ENCODE measurements around the gene CEP112.

The CEP112 gene

GRCh38 chr17:65626451-65626850 lies 565.5 kb downstream of the CEP112 start:
- no peak for DNase-seq

- no peak for DNase-seq
These were observed 573.4 kb downstream of the CEP112 start for GRCh38 chr17:65618516-65618915.

- DNase-seq: no peak
These were observed 574.4 kb downstream of the CEP112 start for GRCh38 chr17:65617496-65617895.

GRCh38 chr17:65609749-65610148 lies 582.2 kb downstream of the CEP112 start:
- no peak for DNase-seq

GRCh38 chr17:65609286-65609685 lies 582.6 kb downstream of the CEP112 start:
- DNase-seq: no peak

- DNase-seq: no peak
These were observed 587.9 kb downstream of the CEP112 start for GRCh38 chr17:65604070-65604469.

- DNase-seq: no peak
These were observed 590.1 kb downstream of the CEP112 start for GRCh38 chr17:65601881-65602280.

- no peak for DNase-seq
These were observed 590.8 kb downstream of the CEP112 start for GRCh38 chr17:65601145-65601544.

- DNase-seq: no peak
These were observed 591.4 kb downstream of the CEP112 start for GRCh38 chr17:65600518-65600917.

- no peak for DNase-seq
These were observed 592.3 kb downstream of the CEP112 start for GRCh38 chr17:65599650-65600049.

- DNase-seq: no peak
These were observed 593.2 kb downstream of the CEP112 start for GRCh38 chr17:65598746-65599145.

- no peak for DNase-seq
These were observed 596.8 kb downstream of the CEP112 start for GRCh38 chr17:65595071-65595656.

- no peak for DNase-seq
These were observed 597.8 kb downstream of the CEP112 start for GRCh38 chr17:65593855-65594845.

GRCh38 chr17:65593092-65593854 lies 598.7 kb downstream of the CEP112 start:
- DNase-seq: no peak

- DNase-seq: no peak
These were observed 599.6 kb downstream of the CEP112 start for GRCh38 chr17:65592125-65592965.

- DNase-seq: no peak
These were observed 602.6 kb downstream of the CEP112 start for GRCh38 chr17:65589321-65589720.

GRCh38 chr17:65588181-65588808 lies 603.6 kb downstream of the CEP112 start:
- no peak for DNase-seq

GRCh38 chr17:65587534-65588180 lies 604.3 kb downstream of the CEP112 start:
- DNase-seq: no peak

- DNase-seq: no peak
These were observed 605.0 kb downstream of the CEP112 start for GRCh38 chr17:65586899-65587298.

All from stimulated activated CD4-positive, alpha-beta T cell treated with anti-CD3 and anti-CD28 coated beads, Interleukin-2, amount 100 ng/mL, for 48 hours (primary cell).